ENCODE measurements around the gene CMTM5. TPM values are rescaled to one million over a fixed set of nuclear protein-coding genes. Genes with fewer than 3 reads are reported as not detected.

The CMTM5 gene
- total RNA-seq, 4 donors from 2014 or later, result not detected

- H3K27ac ChIP-seq, result no peak overlapping the region
- H3K4me1 ChIP-seq, result peaks cover 7 to 36% (median 8%) of the 10 kb centered on the region in 3 donors
- H3K36me3 ChIP-seq, result no peaks in the 10 kb centered on the region
- H3K4me3 ChIP-seq, result no peak overlapping the region
- intact Hi-C loops (cut with DNase I), result loop anchor here (10.0 kb wide), 1 partner anchor 107 kb away; no protein-coding TSS in a partner anchor
- H3K27me3 ChIP-seq, result no peaks in the 10 kb centered on the region
- WGBS, 2 donors, result 89 to 100% methylated on average over 1 of the region's 1 CpG
- no peak for DNase-seq
- H3K9me3 ChIP-seq, result no peaks in the 10 kb centered on the region
- TF ChIP-seq CTCF (IDR thresholded peaks at IDR 0.05) (no peak), POLR2A (IDR thresholded peaks at IDR 0.05) (no peak)
Measured at GRCh38 chr14:23371865-23372264, 5.0 kb upstream of the CMTM5 start.

GRCh38 chr14:23372509-23372908, 4.3 kb upstream of the CMTM5 start, which contains the start of gene IL25:
Gene IL25, plus strand, starts transcription at chr14:23372809.
- 78 to 79% methylated on average over 2 of the region's 2 CpGs for WGBS, 2 donors
- H3K4me3 ChIP-seq, result no peak within 1 kb of the TSS
- H3K27me3 ChIP-seq, result no peaks in the 10 kb centered on the region
- intact Hi-C loops (cut with DNase I), result loop anchor here (10.0 kb wide), 1 partner anchor 108 kb away; no protein-coding TSS in a partner anchor
- no peaks in the 10 kb centered on the region for H3K36me3 ChIP-seq
- peaks cover 1 to 32% (median 4%) of the 10 kb centered on the region in 3 donors for H3K4me1 ChIP-seq
- H3K9me3 ChIP-seq, result no peaks in the 10 kb centered on the region
- TF ChIP-seq POLR2A (IDR thresholded peaks at IDR 0.05) (no peak), CTCF (IDR thresholded peaks at IDR 0.05) (no peak)
- DNase-seq, result no peak
- H3K27ac ChIP-seq, result no peak within 1 kb of the TSS

GRCh38 chr14:23373041-23373440, 3.8 kb upstream of the CMTM5 start:
- WGBS, 2 donors, result 92 to 100% methylated on average over 1 to 2 of the region's 3 CpGs
- H3K27ac ChIP-seq, result no peak overlapping the region
- no peak overlapping the region for H3K4me3 ChIP-seq
- H3K9me3 ChIP-seq, result no peaks in the 10 kb centered on the region
- no peaks in the 10 kb centered on the region for H3K36me3 ChIP-seq
- H3K27me3 ChIP-seq, result no peaks in the 10 kb centered on the region
- no peak for DNase-seq
- TF ChIP-seq POLR2A (IDR thresholded peaks at IDR 0.05) (no peak), CTCF (IDR thresholded peaks at IDR 0.05) (no peak)
- H3K4me1 ChIP-seq, result peaks cover 0 to 27% (median 4%) of the 10 kb centered on the region in 3 donors
- intact Hi-C loops (cut with DNase I), result loop anchor here (10.0 kb wide), 1 partner anchor 108 kb away; no protein-coding TSS in a partner anchor

- Histone ChIP-seq H3K4me3 (no peak overlapping the region), H3K27me3 (peaks cover 0 to 11% (median 0%) of the 10 kb centered on the region in 4 donors), H3K27ac (no peak overlapping the region), H3K9me3 (no peaks in the 10 kb centered on the region), H3K36me3 (no peaks in the 10 kb centered on the region), H3K4me1 (peaks cover 0 to 20% (median 0%) of the 10 kb centered on the region in 3 donors)
- no peak for DNase-seq
- no peak for TF ChIP-seq POLR2A (IDR thresholded peaks at IDR 0.05)
- TF ChIP-seq CTCF (IDR thresholded peaks at IDR 0.05), result no peak
- WGBS, 2 donors, result 71 to 90% methylated on average over 4 to 21 of the region's 21 CpGs
- intact Hi-C loops (cut with DNase I), result loop anchor here (10.0 kb wide), 1 partner anchor 111 kb away; no protein-coding TSS in a partner anchor
Measured at GRCh38 chr14:23375527-23376251, 1.2 kb upstream of the CMTM5 start.

- no peak for DNase-seq
- H3K27me3 ChIP-seq, result peaks cover 0 to 24% (median 0%) of the 10 kb centered on the region in 4 donors
- no peak overlapping the region for H3K27ac ChIP-seq
- H3K36me3 ChIP-seq, result no peaks in the 10 kb centered on the region
- WGBS, 2 donors, result 68 to 70% methylated on average over 4 to 5 of the region's 11 CpGs
- no peak overlapping the region for H3K4me3 ChIP-seq
- H3K4me1 ChIP-seq, result peaks cover 0 to 14% (median 0%) of the 10 kb centered on the region in 3 donors
- no peaks in the 10 kb centered on the region for H3K9me3 ChIP-seq
- intact Hi-C loops (cut with DNase I), result loop anchor here (10.0 kb wide), 1 partner anchor 112 kb away; no protein-coding TSS in a partner anchor
- TF ChIP-seq CTCF (IDR thresholded peaks at IDR 0.05) (no peak), POLR2A (IDR thresholded peaks at IDR 0.05) (no peak)
Measured at GRCh38 chr14:23377198-23377550, 328 bp downstream of the CMTM5 start.

Measured in esophagus squamous epithelium (tissue), 5 donors.